GM11168 (cell line): Measurements from ENCODE around the gene CAPN5.

Source experiments
- in situ Hi-C: fragments of 300-500 bp; cut with MboI; formaldehyde crosslinking; loops from one replicate; pipeline ENCODE4 v1.12.0; 2022; ENCODE audit warnings: low sequenced_read_pairs; ENCODE audit not compliant: unreplicated experiment

Gene CAPN5

DNA sequence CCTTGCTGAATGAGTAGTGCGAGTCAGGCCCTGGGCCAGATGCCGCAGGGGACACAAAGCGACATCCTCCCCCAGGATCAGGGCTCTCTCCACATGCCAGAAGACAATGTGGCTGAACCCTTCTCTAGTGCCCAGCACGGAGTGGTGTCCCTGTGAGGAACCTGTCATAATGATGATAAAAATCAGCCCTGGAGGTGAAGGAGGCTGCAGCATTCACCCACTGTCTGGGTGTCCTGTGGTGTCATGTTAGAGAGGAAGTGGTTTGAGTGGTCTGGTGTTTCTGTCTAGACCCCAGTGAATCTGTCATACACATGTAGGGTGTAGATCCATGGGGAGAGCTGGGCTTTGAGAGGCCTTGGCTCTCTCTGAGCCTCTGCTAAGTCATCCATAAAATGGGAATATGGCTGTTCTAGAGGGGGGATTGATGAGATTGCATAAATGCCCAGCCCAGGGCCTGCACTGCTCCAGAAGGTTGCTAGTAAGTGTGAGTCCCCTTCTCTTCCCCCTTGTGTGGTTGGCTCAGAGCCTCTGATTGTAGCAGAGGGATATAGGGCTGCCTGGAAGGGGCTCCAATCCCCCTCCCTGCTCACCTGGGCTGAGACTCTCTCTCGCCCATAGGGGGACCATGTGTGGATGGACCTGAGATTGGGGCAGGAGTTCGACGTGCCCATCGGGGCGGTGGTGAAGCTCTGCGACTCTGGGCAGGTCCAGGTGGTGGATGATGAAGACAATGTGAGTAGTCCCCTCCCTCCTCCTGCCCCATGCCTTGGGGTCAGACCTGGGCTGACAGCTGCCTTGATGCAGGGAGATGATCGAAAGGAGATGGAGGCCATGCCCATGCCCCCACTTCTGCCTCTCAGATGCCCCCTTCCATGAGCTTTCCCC lies 75.6 kb downstream of the CAPN5 start:
- in situ Hi-C loops = no loop called here

DNA sequence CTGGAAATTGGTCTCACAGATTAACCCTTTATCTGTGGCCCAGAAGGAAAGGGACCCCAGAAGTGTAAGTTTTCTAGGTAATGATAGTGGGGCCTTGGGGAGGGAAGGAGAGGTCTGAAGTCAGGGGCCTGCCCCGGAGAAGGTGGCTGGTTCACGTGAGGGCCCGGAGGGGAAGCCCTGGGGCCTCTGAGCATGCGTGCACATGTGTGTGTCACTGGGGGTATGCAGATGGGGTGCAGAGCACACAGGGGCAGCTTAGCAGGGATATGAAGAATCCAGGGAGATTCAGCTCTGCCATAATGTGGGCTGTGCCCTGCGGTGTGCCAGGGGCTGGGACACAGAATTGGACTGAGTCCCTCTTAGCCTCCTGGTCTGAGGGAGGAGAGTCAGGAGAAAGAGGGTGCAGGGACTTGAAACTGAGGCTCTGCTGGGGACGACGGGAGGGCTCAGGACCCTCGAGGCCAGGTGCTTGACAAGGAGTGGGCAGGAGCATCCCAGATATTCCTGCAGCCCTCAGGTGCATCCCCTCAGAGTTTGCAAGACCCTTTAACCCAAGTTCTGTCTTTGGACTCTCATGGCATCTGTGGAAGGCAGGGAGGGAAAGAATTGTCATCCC lies 76.7 kb downstream of the CAPN5 start:
- in situ Hi-C loops = no loop called here

DNA sequence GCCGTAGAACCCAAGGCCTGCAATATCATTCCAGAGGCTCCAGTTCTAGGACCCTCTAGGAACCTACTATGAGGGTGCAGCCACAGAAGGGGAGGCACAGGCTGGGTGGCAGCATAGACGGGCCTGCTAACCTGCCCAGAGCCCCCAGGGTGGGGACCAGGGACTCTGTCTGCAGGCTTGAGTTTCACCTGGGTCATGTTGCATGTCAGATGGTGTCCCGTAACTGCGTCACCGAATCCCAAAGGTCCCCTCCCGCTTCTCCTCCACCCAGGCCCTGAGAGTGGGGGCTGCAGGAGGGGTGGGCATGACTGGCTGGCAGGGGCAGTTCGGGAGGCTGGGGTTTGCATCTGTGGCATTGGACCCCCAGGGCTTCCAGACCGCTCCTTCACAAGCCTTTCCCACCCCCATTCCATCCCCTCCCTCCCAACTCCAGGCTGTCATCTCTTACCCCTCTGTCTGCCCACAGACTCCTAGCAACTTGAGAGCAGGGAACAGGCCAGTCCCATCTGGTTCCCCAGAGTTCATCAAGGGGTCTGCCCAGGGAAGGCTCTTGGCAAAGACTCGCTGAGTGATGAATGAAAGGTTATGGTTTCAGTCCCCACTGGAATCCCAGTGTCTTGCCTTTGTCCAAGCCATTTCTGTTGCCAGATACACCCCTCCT lies 77.6 kb downstream of the CAPN5 start:
- in situ Hi-C loops = no loop called here

DNA sequence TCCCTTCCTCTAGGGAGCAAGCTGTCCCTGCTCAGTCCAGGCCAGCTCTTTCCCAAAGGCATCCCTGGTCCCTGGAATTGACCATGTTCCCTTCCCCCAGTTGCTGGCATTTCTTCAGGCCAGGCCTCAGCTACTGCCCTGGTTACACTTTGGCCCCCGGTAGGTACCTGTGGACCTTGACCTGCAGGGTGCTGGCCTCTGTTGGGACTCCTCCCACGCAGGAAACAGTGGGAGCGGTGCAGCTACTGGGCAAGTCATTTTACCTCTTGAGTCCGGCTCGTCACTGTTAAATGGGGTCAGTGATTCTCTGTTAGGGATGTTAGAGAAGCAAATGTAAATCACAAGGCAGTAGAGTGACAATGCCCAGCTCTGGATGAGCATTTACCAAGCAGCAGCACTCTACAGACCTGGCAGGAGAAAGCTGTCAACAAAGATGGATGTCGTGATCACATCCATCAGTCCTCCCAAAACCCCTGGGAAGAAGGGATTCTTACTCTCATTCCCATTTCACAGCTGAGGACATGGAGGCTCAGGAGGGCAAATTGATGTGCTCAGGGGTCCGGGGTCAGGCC lies 78.2 kb downstream of the CAPN5 start:
- in situ Hi-C loops = no loop called here

DNA sequence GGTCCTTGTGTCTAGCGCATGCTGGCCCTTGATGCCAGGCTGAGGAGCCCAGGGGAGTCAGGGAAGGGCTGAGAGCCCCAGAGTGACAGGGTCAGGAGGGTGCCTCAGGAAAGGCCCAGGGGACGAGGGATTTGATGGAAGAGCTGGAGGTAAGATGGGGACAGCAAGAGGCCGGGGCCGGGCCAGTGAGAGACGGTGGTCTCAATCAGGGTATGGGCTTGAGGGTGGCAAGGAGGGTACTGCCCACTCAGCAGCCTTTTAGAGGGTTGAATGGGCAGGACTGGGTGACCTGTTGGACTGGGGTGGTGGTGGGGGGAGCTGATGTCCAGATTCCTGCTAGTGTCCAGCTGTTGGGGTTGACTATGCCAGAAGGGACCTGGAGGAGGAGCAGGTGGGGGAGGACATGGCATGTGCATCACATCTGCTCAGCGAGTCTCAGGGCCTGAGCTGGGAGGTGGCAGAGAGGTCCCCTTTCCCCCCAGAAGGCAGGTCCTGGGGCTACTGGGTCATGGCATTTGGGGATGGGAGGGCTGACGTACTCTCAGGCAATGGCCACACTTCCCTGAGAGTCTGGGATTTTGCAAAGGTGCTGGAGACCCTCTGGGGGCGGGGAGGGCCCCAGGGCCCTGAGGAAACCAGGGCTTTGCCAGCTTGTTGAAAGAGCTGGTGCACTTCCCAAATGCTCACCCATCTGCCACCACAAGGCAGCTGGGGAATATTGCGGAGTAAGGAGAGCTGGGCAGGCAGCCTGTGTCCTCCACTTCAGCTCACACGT lies 79.7 kb downstream of the CAPN5 start:
- in situ Hi-C loops = no loop called here

DNA sequence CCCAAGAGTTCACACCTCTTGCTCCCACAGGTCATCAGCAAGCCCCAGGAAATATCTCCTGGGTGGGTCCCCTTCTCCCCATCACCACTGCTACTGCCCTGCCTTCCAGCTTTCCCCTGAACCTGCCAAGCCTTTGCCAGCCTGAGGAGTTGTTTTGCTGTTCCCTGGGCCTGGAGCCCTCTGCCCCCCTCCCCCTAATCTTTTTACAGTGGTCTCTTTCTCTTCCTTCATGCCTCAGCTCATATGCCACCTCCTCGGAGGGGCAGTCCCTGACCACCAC lies 80.2 kb downstream of the CAPN5 start:
- in situ Hi-C loops = no loop called here

DNA sequence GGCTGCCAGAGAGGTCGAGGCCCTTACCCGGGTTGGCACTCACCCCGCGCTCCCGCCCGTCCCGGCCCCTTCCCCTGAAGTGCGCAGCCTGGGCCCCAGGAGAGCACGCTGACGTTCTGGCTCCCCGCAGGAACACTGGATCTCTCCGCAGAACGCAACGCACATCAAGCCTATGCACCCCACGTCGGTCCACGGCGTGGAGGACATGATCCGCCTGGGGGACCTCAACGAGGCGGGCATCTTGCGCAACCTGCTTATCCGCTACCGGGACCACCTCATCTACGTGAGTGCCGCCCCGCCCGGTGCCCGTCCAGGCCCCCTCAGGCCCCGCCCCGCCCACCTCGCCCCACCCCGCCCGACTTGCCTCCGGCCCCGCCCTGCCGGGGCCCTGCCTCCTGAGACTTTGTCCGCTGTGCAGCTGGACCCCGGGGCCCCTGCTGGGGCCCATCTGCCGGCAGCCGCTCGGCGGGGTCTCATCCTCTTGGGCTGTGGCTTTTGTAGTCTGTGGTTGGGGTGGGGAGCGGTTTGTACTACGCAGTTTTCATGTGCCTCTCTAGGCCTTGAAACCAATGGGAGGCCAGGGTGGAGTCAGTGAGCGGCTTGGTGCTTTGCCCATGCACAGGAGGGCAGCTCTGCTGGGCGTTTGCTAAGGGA lies 81.0 kb downstream of the CAPN5 start:
- in situ Hi-C loops = no loop called here

DNA sequence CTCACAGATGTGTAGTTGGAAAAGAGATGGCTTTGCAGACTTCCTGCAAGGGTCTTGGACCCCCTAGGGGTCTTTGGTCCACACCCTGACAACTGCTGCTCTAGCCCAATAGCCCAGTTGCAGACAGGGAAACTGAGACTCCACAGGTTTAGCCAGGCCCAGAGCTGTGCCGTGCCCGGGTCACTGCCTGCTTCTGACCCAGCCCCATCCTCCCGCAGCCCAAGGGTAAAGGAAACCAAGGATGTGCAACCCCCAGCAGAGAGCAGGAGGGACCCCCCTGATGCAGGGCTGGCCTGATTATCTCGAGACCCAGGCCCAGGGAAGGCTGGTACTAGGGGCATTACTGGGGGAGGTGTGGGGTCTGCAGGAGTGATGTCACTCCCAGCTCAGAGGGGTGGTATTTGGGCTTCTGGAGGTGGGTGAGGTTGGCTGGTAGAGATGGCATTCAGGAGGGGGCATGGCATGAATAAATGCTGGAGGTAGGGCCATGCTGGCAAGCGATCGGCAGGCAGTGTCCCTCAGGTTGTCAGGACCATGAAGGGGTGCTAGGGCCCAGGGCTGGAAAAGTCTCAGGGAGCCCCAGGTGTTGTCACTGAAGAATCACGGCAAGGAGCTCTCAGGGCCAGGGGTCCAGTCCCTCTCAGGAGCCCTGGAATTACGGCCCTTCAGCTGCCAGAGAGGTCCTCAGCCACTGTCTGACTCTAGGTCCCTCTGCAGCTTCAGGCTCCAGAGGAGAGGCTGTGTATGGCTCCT lies 82.4 kb downstream of the CAPN5 start:
- in situ Hi-C loops = no loop called here

DNA sequence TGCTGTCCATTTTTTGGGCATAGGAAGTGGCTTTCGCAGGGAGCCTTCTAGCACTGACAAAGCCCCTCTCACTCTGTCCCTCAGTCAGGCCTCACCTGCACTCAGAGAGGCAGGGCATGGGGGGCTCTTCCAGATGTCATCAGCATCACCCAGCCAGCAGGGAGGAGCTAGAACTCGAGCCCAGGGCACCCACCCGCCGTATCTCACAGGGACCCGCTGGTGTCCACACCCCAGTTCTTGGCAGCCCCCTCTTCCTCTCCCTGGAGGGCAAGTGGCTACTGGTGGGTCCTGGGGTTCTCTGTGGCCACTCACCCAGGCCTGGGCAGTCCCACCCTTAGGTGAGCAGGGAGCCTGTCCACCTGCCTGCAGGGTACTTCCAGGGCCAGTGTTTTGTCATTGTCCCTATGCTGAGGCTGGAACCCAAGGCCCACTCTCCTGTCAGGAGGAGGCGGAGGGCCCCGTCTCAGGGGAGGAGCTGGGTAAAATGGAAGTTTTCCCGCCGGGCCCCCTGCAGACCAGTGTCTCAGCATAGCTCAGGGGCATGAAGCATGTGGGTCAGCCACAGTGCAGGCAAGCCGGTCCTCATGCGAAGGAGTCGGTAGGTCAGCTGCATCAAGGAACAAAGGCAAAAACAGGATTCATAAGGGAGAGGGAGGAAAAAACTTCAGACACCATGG lies 83.1 kb downstream of the CAPN5 start:
- in situ Hi-C loops = no loop called here

DNA sequence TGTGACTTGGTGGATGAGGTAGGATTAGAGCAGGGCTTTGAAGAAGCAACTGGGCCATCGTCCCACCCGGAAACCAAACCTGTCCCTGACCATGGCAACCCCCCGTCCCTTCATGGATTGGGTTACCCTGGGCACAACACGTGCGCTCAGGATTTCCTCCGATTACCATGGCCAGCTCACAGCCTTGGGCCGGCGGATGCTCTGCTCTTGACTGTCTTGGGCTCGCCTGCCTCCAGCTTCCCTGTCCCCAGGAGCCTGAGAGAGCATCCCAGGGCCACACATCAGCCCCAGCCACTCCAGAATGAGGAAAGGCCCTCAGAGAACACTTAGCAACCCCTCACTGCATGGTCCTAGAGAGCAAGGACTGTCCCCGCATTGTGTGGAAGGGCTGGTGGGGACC lies 84.1 kb downstream of the CAPN5 start:
- in situ Hi-C loops = no loop called here

DNA sequence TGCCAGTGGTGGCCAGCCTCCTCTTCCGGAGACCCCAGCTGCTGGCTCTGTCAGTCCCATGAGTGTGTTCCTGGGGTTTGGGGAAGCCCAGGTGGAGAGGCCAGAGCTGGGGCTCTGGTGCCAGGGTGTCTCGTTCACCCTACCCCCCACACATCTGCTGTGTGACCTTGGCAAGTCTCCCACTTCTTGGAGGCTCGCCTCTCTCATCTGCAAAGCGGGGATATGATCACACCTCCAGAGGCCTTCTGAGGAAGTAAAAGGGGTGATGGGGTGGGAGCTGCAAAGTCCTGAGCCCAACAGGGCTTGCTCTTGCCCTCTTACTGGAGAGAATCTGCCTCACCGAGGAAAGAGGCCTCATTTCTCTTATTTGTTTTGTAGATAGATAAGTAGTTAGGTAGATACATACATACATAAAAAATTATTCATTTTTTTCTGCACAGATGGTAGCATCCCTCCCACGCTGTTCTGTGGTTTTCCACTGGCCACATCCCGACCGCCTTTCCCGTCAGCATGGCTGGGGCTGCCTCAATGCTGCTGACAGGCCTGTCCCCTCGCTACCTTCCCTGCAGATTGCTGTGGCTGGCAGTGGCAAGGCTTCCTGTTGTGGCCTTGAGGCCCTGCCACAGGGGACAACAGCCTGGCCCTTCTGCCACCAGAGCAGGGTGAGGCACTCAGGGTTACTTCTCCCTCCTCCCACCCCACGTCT lies 85.2 kb downstream of the CAPN5 start:
- in situ Hi-C loops = no loop called here

DNA sequence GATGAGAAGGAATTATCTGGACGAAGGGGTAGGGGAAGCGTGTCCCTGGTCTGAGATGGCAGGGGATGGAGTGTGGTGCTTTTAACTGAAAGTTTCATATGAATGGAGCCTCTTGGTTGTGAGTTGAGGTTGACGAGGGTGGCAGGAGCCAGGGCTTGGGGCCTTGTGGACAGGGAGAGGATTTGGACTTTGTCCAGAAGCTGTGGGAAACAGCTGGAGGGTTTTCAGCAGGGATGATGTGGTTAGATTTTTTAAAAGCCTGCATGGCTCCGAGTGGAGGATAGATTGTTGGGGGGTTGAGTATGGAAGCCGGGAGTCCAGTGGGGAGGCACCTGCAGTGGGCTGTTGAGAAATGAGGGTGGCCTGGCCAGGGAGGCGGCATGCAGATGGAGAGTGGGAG lies 86.1 kb downstream of the CAPN5 start:
- in situ Hi-C loops = no loop called here

DNA sequence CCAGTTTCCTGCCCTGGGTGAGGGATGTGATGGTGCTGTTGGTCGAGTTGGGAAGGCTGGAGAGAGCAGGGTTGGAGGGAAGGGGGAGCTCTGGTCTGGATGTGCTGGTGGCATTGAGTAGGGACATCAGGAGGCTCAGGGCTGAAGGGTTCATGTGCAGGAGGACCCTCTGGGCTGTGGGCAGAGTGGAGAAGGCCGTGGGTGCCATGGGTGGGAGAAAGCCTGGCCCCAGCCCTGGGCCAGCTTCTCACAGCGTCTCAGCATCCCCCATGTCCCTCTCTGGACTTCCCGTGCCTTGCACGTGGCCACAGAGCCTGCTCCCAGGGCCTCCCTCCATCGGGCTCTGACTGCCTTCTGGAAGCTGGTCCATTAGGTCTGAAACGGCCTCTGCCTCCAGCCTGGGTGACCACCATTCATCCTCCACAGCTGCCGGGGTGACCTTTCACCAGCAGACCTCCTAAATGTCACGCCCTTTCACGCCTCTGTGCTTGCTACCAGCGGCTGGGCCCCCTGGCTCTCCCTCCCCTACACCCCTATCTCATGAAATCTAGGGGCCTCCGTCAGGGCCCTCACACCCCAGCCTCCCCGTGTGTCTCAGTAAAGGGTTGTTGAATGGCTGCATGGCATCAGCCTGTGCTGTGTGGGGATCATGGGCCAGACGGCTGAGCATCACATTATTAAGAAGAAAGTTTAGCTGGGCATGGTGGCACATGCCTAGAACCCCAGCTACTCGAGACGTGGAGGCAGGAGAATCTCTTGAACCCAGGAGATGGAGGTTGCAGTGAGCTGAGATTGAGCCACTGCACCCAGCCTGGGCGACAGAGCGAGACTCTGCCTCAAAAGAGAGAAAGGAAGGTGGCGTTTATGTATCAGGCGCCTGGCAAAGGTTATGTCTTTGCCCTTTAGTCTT lies 86.8 kb downstream of the CAPN5 start:
- in situ Hi-C loops = no loop called here

DNA sequence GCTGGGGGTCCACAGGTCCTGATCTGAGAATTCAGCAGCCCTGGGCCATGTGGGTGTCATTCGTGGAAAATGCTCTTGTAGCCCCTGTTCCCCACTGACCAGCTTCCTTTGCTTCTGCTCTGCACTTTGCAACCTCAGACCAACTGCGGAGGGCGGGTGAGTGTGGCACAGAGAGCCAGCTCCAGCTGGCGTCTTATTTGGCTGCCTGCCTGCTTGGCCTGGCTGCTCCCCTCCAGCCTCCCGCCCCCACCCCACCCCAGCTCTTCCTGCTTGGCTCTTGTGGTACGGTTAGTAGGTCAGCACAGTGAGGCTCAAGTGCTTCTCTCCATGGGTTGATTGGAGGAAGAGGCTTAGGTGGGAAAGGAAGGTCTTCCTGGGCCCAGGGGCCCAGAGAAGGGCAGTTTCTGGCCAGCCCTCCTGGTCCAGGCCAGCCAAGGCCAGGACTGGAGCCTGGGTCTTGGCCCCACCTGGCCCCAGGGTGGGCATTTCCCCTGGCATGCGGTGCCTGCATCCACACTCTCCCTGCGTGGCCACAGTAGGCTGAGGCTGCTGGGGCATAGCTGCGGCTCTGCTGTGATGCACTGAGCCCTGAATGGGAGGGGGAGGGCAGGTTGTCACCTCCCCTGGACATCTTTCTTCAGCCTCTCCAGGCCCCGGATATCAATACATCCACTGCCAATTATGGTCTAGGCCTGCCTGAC lies 87.8 kb downstream of the CAPN5 start:
- in situ Hi-C loops = no loop called here

DNA sequence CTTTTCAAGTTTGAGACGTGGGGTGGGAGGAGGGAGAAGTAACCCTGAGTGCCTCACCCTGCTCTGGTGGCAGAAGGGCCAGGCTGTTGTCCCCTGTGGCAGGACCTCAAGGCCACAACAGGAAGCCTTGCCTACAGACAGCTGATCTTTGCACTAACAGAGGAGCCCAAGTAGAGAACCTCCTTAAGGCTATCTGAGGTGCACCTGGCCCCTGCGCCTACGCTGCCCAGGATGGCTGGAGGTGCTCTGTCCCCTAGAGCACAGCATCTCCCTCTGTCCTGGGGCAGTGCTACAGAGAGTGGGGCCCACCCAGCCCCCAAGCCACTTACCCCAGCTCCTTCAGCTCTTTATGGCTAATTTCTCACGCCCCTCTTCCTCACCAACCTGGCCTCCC lies 88.3 kb downstream of the CAPN5 start:
- in situ Hi-C loops = no loop called here

DNA sequence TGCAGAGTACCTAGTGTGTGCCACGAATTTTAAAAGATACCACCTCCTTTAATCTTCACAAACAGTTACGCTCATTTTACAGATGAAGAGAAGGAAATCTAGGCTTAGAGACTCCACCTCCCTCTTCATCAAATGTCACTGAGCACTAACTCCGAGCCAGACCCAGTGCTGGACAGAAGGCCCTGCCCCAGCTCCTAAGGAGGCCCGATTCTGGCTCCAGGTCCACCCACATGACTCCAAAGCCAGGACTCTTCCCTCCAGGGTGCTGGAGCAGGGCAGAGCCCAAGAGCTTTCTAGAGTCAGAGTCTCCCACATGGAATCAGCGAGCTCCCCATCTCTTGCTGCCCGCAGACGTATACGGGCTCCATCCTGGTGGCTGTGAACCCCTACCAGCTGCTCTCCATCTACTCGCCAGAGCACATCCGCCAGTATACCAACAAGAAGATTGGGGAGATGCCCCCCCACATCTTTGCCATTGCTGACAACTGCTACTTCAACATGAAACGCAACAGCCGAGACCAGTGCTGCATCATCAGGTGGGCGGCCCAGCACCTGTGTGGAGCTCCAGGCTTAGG lies 88.9 kb downstream of the CAPN5 start:
- in situ Hi-C loops = no loop called here
